HepG2 (cell line): Measurements from ENCODE around the gene DPM1. TPM values are rescaled to one million over a fixed set of nuclear protein-coding genes. Genes with fewer than 3 reads are reported as not detected.

Experiments
- ATAC-seq: fragments of 200-7000 bp; cut with Tn5 transposase; 3 replicates; pipeline ENCODE4 v1.9.1; 2020; ENCODE audit warnings: mild to moderate bottlenecking, moderate library complexity
- BruUV-seq: library from RNA; stranded (reverse); fragments of 400-500 nt; replicated peaks from 2 replicates; lab custom pipeline; 2021; lab: Mats Ljungman, UMichigan
- CTCF ChIA-PET: fragments of 300-600 bp; formaldehyde crosslinking; extraction: SDS; loops from one replicate; lab custom pipeline; 2021; ENCODE audit warnings: low total read pairs, inconsistent platforms, low intra/inter-chr PET ratio; lab: Yijun Ruan, JAX
- POLR2A ChIA-PET: fragments of 350-600 bp; sonication (Branson Sonifier 250); formaldehyde crosslinking; loops from one replicate; lab custom pipeline; 2020; ENCODE audit warnings: antibody characterized with exemption, inconsistent platforms; lab: Yijun Ruan, JAX
- DNase-seq: peaks from one replicate; pipeline ENCODE4 v3.0.0-alpha.2; 2015; ENCODE audit warnings: low spot score
- FAIRE-seq: peaks from 3 replicates; lab custom pipeline; 2011; peaks lifted over from hg19 to GRCh38; lab: Jason Lieb, UNC
- H2AFZ ChIP-seq: one replicate; pipeline ENCODE4 v1.6.1; 2011; ENCODE audit warnings: low read length, inconsistent platforms
- H3K27ac ChIP-seq: fragments of 300-600 bp; 3 replicates; pipeline ENCODE4 v1.8.0; 2011; ENCODE audit warnings: mixed run types, mild to moderate bottlenecking, mixed read lengths, low read length, inconsistent platforms; ENCODE audit not compliant: insufficient read depth; ENCODE audit errors: extremely low read length
- H3K27me3 ChIP-seq, 2 experiments: fragments of 200-600 bp in 1 of 2; 2 replicates in 1 of 2; 3 replicates in 1 of 2; pipeline versions ENCODE4 v1.6.0 to v1.8.0; 2011; ENCODE audit warnings: low read length in 2 of 2, mild to moderate bottlenecking in 2 of 2, moderate library complexity in 2 of 2, inconsistent platforms in 1 of 2; ENCODE audit not compliant: insufficient read depth in 2 of 2, control insufficient read depth in 1 of 2
- H3K36me3 ChIP-seq, 2 experiments: fragments of 200-600 bp in 1 of 2; replicated peaks in 1 of 2; 2 replicates in 1 of 2; 3 replicates in 1 of 2; pipeline versions ENCODE4 v1.5.1 to v1.8.0; 2011; ENCODE audit warnings: low read length in 2 of 2, inconsistent platforms in 1 of 2; ENCODE audit not compliant: insufficient read depth in 2 of 2, control insufficient read depth in 1 of 2
- H3K4me1 ChIP-seq: 2 replicates; pipeline ENCODE4 v1.5.1; 2012; ENCODE audit warnings: low read length, inconsistent platforms; ENCODE audit not compliant: insufficient read depth
- H3K4me2 ChIP-seq: 2 replicates; pipeline ENCODE4 v1.6.0; 2011; ENCODE audit warnings: low read depth, low read length, inconsistent platforms
- H3K4me3 ChIP-seq, 3 experiments: fragments of 200-600 bp in 1 of 3; sonication (generic), shearing (Covaris generic) in 1 of 3; replicated peaks in 1 of 3; 2 replicates each; pipeline ENCODE4 v1.5.1; 2011 to 2016; ENCODE audit warnings: low read length in 3 of 3, inconsistent platforms in 2 of 3, low read depth in 2 of 3, mild to moderate bottlenecking in 2 of 3, control low read depth in 1 of 3, mixed read lengths in 1 of 3; ENCODE audit not compliant: insufficient read depth in 1 of 3
- H3K79me2 ChIP-seq: one replicate; pipeline ENCODE4 v1.6.1; 2011; ENCODE audit warnings: low read length, inconsistent platforms; ENCODE audit not compliant: insufficient read depth
- H3K9ac ChIP-seq: 2 replicates; pipeline ENCODE4 v1.6.0; 2011; ENCODE audit warnings: mild to moderate bottlenecking, low read depth, low read length, inconsistent platforms; ENCODE audit not compliant: insufficient read depth
- H3K9me3 ChIP-seq: 2 replicates; pipeline ENCODE4 v1.5.1; 2012; ENCODE audit warnings: mild to moderate bottlenecking, low read length
- H4K20me1 ChIP-seq: 2 replicates; pipeline ENCODE4 v1.6.0; 2011; ENCODE audit warnings: inconsistent platforms, mild to moderate bottlenecking, low read length, moderate library complexity; ENCODE audit not compliant: insufficient read depth
- ARHGAP35 ChIP-seq: sonication (generic); formaldehyde crosslinking; IDR thresholded peaks from 2 replicates; pipeline ENCODE4 v1.9.0; 2022; ENCODE audit warnings: mild to moderate bottlenecking, inconsistent platforms, moderate library complexity, missing genetic modification reagents, borderline replicate concordance
- EHMT2 ChIP-seq: fragments of 200-600 bp; sonication (generic); IDR thresholded peaks from 2 replicates; pipeline ENCODE4 v1.7.0; 2017; ENCODE audit warnings: antibody characterized with exemption, low read depth, low read length, borderline replicate concordance
- ESRRA ChIP-seq: sonication (generic); formaldehyde crosslinking; IDR thresholded peaks from 2 replicates; pipeline ENCODE4 v1.5.1; 2020; ENCODE audit warnings: mild to moderate bottlenecking, low read depth, missing genetic modification reagents
- FOXC1 ChIP-seq: sonication (generic); formaldehyde crosslinking; IDR thresholded peaks from 2 replicates; pipeline ENCODE4 v1.8.0; 2022; ENCODE audit warnings: mild to moderate bottlenecking, missing genetic modification reagents, borderline replicate concordance
- HIVEP1 ChIP-seq: sonication (generic); formaldehyde crosslinking; IDR thresholded peaks from 2 replicates; pipeline ENCODE4 v1.4.0; 2020; ENCODE audit warnings: mild to moderate bottlenecking, missing genetic modification reagents
- IRF1 ChIP-seq: sonication (generic); formaldehyde crosslinking; IDR thresholded peaks from 2 replicates; pipeline ENCODE4 v1.4.0; 2020; ENCODE audit warnings: low read depth, mild to moderate bottlenecking, missing genetic modification reagents
- PAF1 ChIP-seq: IDR thresholded peaks from 2 replicates; pipeline ENCODE4 v1.6.1; 2016; ENCODE audit warnings: missing genetic modification reagents, missing compliant biosample characterization
- SIN3B ChIP-seq: fragments of 150-350 bp; IDR thresholded peaks from 2 replicates; pipeline ENCODE4 v1.6.1; 2014; ENCODE audit warnings: low read length
- ZBTB7A ChIP-seq: sonication (generic); formaldehyde crosslinking; IDR thresholded peaks from 2 replicates; pipeline ENCODE4 v1.8.0; 2022; ENCODE audit warnings: mild to moderate bottlenecking, missing genetic modification reagents
- ZNF317 ChIP-seq: sonication (generic); formaldehyde crosslinking; IDR thresholded peaks from 2 replicates; pipeline ENCODE4 v1.5.0; 2020; ENCODE audit warnings: mild to moderate bottlenecking, missing genetic modification reagents
- ZNF687 ChIP-seq: sonication (generic); formaldehyde crosslinking; IDR thresholded peaks from 2 replicates; pipeline ENCODE4 v1.5.1; 2020; ENCODE audit warnings: mild to moderate bottlenecking, missing genetic modification reagents, moderate library complexity
- ZSCAN22 ChIP-seq: sonication (generic); formaldehyde crosslinking; IDR thresholded peaks from 2 replicates; pipeline ENCODE4 v1.4.0; 2020; ENCODE audit warnings: mild to moderate bottlenecking, missing genetic modification reagents
- WGBS: methylation state at CpG from one replicate; pipeline ENCODE4 v1.1.6; 2017; ENCODE audit warnings: low lambda C conversion rate; 5-methylcytosine and 5-hydroxymethylcytosine counted together
- in situ Hi-C: cut with HindIII; loops from 2 replicates; pipeline ENCODE4 v1.10.0; 2017; ENCODE audit warnings: low pct_unique_long_range_greater_than_20kb; ENCODE audit not compliant: extremely low pct_ligation_motif_present
- intact Hi-C: fragments of 100-400 bp; cut with micrococcal nuclease; formaldehyde crosslinking; loops from one replicate; pipeline ENCODE4 v1.10.0; 2022; ENCODE audit not compliant: unreplicated experiment
- polyA plus RNA-seq, 8 experiments: library from polyadenylated mRNA; depleted of rRNA in 3 of 8; stranded (reverse) in 7 of 8; unstranded in 1 of 8; fragments of >200 nt; fragmentation: Illumina TruSeq in 4 of 8; extraction: Trizol in 4 of 8; gene quantifications; 2 replicates each; pipeline versions ENCODE4 v1.2.1 to v1.2.3, GENCODE V29; 2011 to 2016; ENCODE audit warnings: low read depth in 4 of 8, missing spikeins in 1 of 8, mixed read lengths in 1 of 8; ENCODE audit not compliant: insufficient read depth in 1 of 8
- total RNA-seq, 5 experiments: library from RNA; depleted of rRNA; stranded (reverse); fragments of >200 nt; fragmentation: Illumina TruSeq; extraction: Trizol; gene quantifications; 2 replicates each; pipeline ENCODE4 v1.2.3, GENCODE V29; 2016; ENCODE audit warnings: low read depth in 1 of 5
- TF ChIP-seq, protein P1 (sequence below): sonication (generic); formaldehyde crosslinking; IDR thresholded peaks from 2 replicates; pipeline ENCODE4 v1.4.0; 2020; ENCODE audit warnings: missing genetic modification reagents
- TF ChIP-seq, protein P2 (sequence below): sonication (generic); formaldehyde crosslinking; IDR thresholded peaks from 2 replicates; pipeline ENCODE4 v1.5.0; 2020; ENCODE audit warnings: mild to moderate bottlenecking, missing genetic modification reagents

The DPM1 gene
- total and polyA plus RNA-seq, 2 of the 13 experiments (the other 11 are each of a cell fraction or from before 2014, with no cell fraction given), result 83.2 to 161 TPM

GRCh38 chr20:50885781-50886180 is 72.6 kb downstream of the DPM1 start:
- H3K9me3 ChIP-seq, result no peaks in the 10 kb centered on the region
- FAIRE-seq (no peak), ATAC-seq (peak; percentile 27), DNase-seq (no peak)
- CTCF ChIA-PET, result no interaction called here
- peaks cover 0 to 18% of the 10 kb centered on the region in 2 experiments; a peak in 4 of 5 replicates for H3K36me3 ChIP-seq
- no peak overlapping the region for H3K27ac ChIP-seq
- BruUV-seq, result no TSS peak
- no peak overlapping the region for H2AFZ ChIP-seq
- intact Hi-C loops, result no loop called here
- no peak overlapping the region for H3K4me2 ChIP-seq
- POLR2A ChIA-PET, result interaction anchor here (1.4 to 2.5 kb wide), 2 partner anchors 10 to 15 kb away, joined by 5 to 10 read pairs; no protein-coding TSS in a partner anchor
- no peak overlapping the region for H3K9ac ChIP-seq
- H3K4me1 ChIP-seq, result peaks cover 2% of the 10 kb centered on the region
- no peaks in the 10 kb centered on the region for H3K27me3 ChIP-seq
- 90% methylated on average over 5 of the region's 5 CpGs for WGBS
- no peaks in the 10 kb centered on the region for H3K79me2 ChIP-seq
- no peak overlapping the region for H3K4me3 ChIP-seq
- H4K20me1 ChIP-seq, result peaks cover 3% of the 10 kb centered on the region; the same call in 1 of the 2 replicates
- in situ Hi-C loops, result no loop called here
- TF ChIP-seq ZSCAN22 (CRISPR knock-in tag) (no peak), PAF1 (CRISPR knock-in tag) (0 out of 2 replicates have a peak, but pooled peaks have one; percentile 13), ARHGAP35 (CRISPR knock-in tag) (no peak), SIN3B (no peak), ZBTB7A (CRISPR knock-in tag) (no peak), HIVEP1 (CRISPR knock-in tag) (0 out of 2 replicates have a peak, but pooled peaks have one; percentile 16), IRF1 (no peak), ZNF687 (CRISPR knock-in tag) (no peak), ZNF317 (CRISPR knock-in tag) (no peak), FOXC1 (CRISPR knock-in tag) (no peak), EHMT2 (no peak), ESRRA (CRISPR knock-in tag) (no peak)
- TF ChIP-seq, protein P1, sequence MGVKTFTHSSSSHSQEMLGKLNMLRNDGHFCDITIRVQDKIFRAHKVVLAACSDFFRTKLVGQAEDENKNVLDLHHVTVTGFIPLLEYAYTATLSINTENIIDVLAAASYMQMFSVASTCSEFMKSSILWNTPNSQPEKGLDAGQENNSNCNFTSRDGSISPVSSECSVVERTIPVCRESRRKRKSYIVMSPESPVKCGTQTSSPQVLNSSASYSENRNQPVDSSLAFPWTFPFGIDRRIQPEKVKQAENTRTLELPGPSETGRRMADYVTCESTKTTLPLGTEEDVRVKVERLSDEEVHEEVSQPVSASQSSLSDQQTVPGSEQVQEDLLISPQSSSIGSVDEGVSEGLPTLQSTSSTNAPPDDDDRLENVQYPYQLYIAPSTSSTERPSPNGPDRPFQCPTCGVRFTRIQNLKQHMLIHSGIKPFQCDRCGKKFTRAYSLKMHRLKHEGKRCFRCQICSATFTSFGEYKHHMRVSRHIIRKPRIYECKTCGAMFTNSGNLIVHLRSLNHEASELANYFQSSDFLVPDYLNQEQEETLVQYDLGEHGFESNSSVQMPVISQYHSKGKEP (CRISPR knock-in tag), result no peak
- TF ChIP-seq, protein P2, sequence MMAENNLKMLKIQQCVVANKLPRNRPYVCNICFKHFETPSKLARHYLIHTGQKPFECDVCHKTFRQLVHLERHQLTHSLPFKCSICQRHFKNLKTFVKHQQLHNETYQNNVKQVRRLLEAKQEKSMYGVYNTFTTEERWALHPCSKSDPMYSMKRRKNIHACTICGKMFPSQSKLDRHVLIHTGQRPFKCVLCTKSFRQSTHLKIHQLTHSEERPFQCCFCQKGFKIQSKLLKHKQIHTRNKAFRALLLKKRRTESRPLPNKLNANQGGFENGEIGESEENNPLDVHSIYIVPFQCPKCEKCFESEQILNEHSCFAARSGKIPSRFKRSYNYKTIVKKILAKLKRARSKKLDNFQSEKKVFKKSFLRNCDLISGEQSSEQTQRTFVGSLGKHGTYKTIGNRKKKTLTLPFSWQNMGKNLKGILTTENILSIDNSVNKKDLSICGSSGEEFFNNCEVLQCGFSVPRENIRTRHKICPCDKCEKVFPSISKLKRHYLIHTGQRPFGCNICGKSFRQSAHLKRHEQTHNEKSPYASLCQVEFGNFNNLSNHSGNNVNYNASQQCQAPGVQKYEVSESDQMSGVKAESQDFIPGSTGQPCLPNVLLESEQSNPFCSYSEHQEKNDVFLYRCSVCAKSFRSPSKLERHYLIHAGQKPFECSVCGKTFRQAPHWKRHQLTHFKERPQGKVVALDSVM (CRISPR knock-in tag), result peak; percentile 80; the same call in 1 of the 2 replicates
